Activated CD4-positive, alpha-beta T cell treated with anti-CD3 and anti-CD28 coated beads, Interleukin-10, Interleukin-2, amounts not matched to agents 100 ng/mL and 50 ng/mL, durations not matched to agents 16 hours and 8 hours (primary cell): Measurements from ENCODE around the gene GAK.
"Not testable (repeated sequence)": the region's sequence is repeated elsewhere in the genome, so short reads cannot be mapped to it uniquely, and the experiment has no call there.

Experiments
- DNase-seq: peaks from one replicate; pipeline ENCODE4 v3.0.0-alpha.2; 2020

The GAK gene

GRCh38 chr4:808860-809570 is 123.1 kb downstream of the GAK start:
- DNase-seq: no peak

- no peak for DNase-seq
Measured at GRCh38 chr4:807792-808191, 124.3 kb downstream of the GAK start.

- not testable (repeated sequence) for DNase-seq
Measured at GRCh38 chr4:806979-807378, 125.1 kb downstream of the GAK start.

- DNase-seq: no peak
Measured at GRCh38 chr4:804804-805203, 127.3 kb downstream of the GAK start.

GRCh38 chr4:803884-804283 is 128.2 kb downstream of the GAK start:
- no peak for DNase-seq

- no peak for DNase-seq
Measured at GRCh38 chr4:801436-802124, 130.5 kb downstream of the GAK start.
